Measurements from ENCODE around the gene S100A14.

Gene S100A14

GRCh38 chr1:153608089-153608682 is 7.9 kb downstream of the S100A14 start:
- H3K4me3 ChIP-seq (ENCODE audit: low read depth, low read length), result no peak overlapping the region
- TF ChIP-seq, protein P1, sequence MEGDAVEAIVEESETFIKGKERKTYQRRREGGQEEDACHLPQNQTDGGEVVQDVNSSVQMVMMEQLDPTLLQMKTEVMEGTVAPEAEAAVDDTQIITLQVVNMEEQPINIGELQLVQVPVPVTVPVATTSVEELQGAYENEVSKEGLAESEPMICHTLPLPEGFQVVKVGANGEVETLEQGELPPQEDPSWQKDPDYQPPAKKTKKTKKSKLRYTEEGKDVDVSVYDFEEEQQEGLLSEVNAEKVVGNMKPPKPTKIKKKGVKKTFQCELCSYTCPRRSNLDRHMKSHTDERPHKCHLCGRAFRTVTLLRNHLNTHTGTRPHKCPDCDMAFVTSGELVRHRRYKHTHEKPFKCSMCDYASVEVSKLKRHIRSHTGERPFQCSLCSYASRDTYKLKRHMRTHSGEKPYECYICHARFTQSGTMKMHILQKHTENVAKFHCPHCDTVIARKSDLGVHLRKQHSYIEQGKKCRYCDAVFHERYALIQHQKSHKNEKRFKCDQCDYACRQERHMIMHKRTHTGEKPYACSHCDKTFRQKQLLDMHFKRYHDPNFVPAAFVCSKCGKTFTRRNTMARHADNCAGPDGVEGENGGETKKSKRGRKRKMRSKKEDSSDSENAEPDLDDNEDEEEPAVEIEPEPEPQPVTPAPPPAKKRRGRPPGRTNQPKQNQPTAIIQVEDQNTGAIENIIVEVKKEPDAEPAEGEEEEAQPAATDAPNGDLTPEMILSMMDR (IDR thresholded peaks at IDR 0.05; ENCODE audit: borderline replicate concordance, insufficient read depth, low read depth, low read length), result no peak

DNA sequence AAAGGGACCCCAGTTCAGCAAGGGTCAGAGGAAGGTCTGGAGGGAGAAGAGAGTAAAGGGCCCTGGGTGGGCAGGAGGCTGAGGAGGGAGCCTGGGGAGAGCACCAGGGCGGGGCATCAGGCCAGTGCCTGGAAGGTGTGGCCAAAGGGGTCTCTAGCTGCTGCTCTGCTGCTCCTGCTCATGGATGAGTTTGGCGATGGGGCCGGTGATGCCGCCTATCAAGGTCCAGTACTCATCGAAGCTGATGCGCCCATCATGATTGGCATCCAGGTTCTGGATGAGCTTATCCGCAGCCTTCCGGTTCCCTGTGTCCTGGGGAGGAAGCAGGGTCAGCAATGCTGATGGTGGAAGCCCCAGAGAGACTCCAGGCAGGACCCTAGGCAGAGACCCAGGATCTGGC is 8.7 kb downstream of the S100A14 start:
- TF ChIP-seq, protein P1 (IDR thresholded peaks at IDR 0.05; ENCODE audit: borderline replicate concordance, insufficient read depth, low read depth, low read length), result no peak
- no peak overlapping the region for H3K4me3 ChIP-seq (ENCODE audit: low read depth, low read length)

DNA sequence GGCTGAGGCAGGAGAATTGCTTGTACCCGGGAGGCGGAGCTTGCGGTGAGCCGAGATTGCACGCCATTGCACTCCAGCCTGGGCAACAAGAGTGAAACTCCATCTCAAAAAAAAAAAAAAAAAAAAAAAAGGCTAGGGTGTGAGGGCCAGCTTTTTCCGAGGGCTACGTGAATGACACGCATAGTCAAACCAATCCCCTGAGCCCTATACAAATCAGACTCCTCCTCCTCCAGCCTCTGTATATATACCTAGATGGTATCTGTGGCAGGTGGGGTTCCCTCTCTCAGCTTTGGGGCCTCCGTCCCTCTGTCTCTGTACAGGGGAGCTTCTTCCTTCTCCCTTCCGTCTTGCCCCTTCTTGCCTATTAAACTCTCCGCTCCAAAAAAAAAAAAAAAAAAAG is 9.9 kb downstream of the S100A14 start:
- TF ChIP-seq, protein P1 (IDR thresholded peaks at IDR 0.05; ENCODE audit: borderline replicate concordance, insufficient read depth, low read depth, low read length), result no peak
- no peak overlapping the region for H3K4me3 ChIP-seq (ENCODE audit: low read depth, low read length)

GRCh38 chr1:153602749-153603148 is 13.4 kb downstream of the S100A14 start:
- H3K4me3 ChIP-seq (ENCODE audit: low read depth, low read length), result no peak overlapping the region
- TF ChIP-seq, protein P1 (IDR thresholded peaks at IDR 0.05; ENCODE audit: borderline replicate concordance, insufficient read depth, low read depth, low read length), result no peak

GRCh38 chr1:153599847-153600246 is 16.3 kb downstream of the S100A14 start:
- no peak overlapping the region for H3K4me3 ChIP-seq (ENCODE audit: low read depth, low read length)
- TF ChIP-seq, protein P1 (IDR thresholded peaks at IDR 0.05; ENCODE audit: borderline replicate concordance, insufficient read depth, low read depth, low read length), result no peak

DNA sequence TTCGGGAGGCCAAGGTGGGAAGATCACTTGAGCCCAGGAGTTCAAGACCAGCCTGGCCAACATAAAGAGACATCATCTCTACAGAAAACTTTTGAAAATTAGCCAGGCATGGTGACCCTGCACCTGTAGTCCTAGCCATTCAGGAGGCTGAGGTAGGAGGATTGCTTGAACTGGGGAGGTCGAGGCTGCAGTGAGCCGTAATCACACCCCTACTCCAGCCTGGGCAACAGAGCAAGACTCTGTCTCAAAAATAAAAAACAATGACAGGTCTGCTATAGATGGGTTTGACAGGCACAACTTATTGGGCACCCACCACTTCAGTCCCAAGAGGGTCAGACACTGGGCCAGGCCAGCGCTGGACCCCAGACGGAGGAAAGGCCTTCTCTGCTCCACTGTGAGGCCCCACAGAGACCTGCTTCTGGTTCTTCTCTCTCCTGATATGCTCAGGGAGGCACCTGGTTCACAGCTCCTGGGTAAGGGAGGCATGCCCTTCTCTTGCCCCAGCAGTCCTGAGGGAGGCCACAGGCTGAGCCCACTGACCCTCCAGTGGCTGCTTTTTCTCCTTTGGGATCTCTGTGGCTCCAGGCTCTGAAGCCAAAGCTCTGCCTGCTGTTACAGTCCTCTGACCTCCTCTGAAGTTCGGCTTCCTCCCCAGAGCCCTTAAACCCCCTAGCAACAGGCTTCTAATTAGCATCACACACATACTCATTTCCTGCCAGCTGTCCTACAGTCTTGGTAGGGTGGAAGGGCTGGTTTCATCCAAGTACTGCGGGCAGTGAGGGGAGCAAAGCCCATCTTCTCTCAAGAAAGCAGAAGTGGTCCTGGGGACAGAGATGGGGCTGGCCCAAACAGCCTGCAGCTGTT is 17.6 kb downstream of the S100A14 start:
- H3K4me3 ChIP-seq (ENCODE audit: low read depth, low read length), result no peak overlapping the region
- TF ChIP-seq, protein P1 (IDR thresholded peaks at IDR 0.05; ENCODE audit: borderline replicate concordance, insufficient read depth, low read depth, low read length), result no peak

DNA sequence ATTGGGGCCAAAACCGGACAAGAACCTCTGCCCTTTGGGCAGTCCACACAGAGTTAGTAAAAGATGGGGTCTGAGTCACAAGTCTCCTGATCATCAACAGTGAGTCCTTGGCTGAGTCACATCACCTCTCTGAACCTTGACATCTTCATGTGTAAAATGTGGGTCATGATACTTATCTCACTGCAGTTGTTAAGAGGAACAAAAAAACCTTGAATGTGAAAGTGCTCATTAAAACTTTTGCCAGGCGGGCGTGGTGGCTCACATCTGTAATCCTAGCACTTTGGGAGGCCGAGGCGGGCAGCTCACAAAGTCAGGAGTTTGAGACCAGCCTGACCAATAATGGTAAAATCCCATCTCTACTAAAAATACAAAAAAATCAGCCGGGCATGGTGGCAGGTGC is 18.9 kb downstream of the S100A14 start:
- H3K4me3 ChIP-seq (ENCODE audit: low read depth, low read length), result no peak overlapping the region
- TF ChIP-seq, protein P1 (IDR thresholded peaks at IDR 0.05; ENCODE audit: borderline replicate concordance, insufficient read depth, low read depth, low read length), result no peak
